Raji (cell line): ENCODE results near the gene MGRN1.

Experiments used
- POLR2A ChIP-seq: IDR thresholded peaks from 2 replicates; pipeline ENCODE4 v1.6.1; 2011; ENCODE audit warnings: low read depth, low read length, control low read depth; ENCODE audit not compliant: insufficient read depth

Gene MGRN1

GRCh38 chr16:4628283-4628682 lies 3.7 kb downstream of the MGRN1 start:
- no peak for TF ChIP-seq POLR2A

DNA sequence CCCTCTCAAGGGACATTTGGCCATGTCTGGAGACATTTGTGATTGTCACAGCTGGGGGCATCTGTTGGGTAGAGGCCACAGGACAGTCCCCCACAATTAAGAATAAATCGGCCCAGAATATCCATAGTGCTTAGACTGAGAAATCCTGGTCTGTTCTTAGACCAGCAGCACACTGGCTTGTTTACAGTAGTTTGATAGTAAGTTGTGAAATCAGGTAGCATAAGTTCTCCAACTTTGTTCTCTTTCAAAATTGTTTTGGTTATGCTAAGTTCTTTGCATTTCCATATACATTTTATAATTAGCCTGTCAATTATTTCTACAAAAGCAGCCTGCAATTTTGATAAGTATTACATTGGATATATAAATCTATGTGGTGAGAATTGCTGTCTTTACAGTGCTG lies 6.8 kb downstream of the MGRN1 start:
- no peak for TF ChIP-seq POLR2A

- TF ChIP-seq POLR2A = no peak
These were observed 9.4 kb downstream of the MGRN1 start for GRCh38 chr16:4633910-4634635.

DNA sequence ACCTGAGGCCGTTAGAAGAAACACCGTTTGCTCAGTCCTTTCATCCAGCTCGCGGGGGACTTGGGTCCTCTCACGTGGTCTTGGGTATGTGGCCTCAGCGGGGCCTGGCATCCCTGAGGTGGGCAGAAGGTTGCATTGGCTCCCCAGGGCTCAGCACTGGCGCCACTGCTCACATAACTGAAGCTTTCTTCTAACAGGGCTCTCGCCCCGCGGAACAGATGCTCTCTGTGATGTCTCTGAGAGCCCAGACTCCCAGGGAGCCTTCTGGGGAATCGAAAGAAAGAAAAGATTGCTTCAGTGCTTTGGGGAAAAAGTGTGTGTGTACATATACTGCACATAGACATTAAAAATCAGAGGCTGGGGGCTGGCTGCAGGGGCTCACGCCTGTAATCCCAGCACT lies 10.1 kb downstream of the MGRN1 start:
- no peak for TF ChIP-seq POLR2A

DNA sequence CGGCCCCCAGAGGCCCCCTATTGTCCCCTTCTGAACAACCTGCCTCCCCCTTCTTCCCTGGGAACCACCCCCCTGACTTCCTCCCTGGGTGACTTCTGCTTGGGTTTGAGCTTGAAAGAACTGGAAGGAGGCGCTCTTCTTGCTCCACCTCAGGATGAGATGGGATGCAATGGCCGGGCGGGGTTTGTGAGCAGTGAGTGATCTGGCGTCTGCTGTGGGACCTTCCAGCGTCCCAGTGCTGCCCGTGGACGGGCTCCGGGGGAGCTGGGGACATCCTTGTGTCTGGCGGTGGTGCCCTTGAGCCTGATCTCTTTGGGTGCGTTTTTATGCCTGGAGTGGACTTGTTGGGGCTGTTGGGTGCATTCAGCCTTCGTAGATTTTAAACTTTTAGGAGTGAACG lies 11.6 kb downstream of the MGRN1 start:
- no peak for TF ChIP-seq POLR2A

DNA sequence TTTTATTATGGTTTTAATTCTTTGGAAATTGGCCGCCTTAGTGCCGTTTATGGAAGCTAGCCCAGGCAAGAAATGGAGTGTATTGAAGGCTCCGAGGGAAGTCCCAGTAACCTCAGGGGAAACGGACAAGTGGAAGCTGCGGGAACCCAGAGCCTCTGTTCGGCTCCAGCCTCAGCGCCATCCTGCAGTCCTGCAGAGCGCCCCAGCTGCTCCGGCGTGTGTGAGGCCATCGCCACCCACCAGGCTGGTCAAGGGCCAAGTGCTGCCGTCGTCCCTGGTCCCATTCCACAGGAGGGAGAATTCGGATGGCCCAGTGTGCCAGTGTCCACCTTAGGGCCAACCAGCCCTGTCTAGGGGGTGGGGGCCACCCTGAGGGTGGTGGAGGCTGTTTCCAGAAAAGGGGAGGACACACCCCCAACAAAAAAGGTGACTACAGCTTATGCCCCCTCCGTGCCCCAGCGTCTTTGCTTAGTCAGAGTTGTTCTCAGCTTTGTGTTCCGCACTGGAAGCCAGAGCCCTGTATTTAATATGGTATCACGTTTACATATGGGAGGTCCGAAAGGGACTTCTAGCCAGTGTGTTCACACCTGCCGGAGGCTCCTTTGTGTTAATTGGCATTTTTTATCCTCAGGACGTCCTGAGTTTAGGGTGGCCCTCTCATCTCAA lies 13.0 kb downstream of the MGRN1 start:
- no peak for TF ChIP-seq POLR2A

GRCh38 chr16:4639899-4640509 lies 15.4 kb downstream of the MGRN1 start:
- TF ChIP-seq POLR2A = no peak

GRCh38 chr16:4640572-4641305 lies 16.1 kb downstream of the MGRN1 start:
- TF ChIP-seq POLR2A = no peak

DNA sequence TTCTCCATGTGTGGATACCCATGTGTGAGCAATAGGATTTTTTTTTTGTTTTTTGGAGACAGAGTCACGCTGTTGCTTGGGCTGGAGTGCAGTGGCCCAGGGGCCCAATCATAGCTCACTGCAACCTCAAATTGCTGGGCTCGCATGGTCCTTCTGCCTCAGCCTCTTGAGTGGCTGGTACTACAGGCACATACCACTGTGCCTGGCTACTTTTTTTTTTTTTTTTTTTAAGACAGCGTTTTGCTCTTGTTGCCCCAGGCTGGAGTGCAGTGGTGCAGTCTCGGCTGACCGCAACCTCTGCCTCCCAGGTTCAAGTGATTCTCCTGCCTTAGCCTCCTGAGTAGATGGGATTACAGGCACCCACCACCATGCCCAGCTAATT lies 16.7 kb downstream of the MGRN1 start:
- TF ChIP-seq POLR2A = no peak

DNA sequence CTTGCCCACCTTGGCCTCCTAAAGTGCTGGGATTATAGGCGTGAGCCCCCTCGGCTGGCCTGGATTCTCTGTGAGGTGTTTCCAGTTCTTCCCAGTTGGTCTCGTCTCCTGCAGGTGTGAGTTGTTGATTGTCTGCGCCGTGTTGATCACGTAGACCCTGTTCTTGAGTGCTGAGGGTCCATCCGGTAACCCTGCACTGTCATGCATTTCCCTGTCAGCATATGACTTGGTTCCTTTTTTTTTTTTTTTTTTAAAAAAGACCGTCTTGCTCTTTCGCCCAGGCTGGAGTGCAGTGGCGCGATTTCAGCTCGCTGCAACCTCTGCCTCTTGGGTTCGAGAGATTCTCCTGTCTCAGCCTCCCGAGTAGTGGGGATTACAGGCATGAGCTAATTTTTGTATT lies 17.3 kb downstream of the MGRN1 start:
- TF ChIP-seq POLR2A = no peak

- no peak for TF ChIP-seq POLR2A
These were observed 22.4 kb downstream of the MGRN1 start for GRCh38 chr16:4646773-4647643.

DNA sequence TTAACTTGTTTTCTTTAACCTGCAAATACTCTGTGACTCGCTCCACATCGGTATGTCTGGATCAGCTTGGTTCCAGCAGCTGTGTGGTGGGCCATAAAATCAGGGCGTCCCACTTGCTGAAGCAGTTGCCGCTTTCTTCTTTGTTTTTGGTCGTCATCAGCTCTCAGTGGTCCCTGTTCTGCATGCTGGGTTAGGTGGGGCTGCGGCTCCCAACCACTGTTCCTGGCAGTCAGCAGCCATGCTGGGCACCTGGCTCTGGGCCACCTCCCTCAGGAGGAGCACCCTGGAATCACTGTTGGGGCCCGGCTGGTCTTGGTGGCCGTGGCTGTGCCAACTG lies 23.0 kb downstream of the MGRN1 start:
- TF ChIP-seq POLR2A = no peak

- TF ChIP-seq POLR2A = no peak
These were observed 24.3 kb downstream of the MGRN1 start for GRCh38 chr16:4648917-4649316.

DNA sequence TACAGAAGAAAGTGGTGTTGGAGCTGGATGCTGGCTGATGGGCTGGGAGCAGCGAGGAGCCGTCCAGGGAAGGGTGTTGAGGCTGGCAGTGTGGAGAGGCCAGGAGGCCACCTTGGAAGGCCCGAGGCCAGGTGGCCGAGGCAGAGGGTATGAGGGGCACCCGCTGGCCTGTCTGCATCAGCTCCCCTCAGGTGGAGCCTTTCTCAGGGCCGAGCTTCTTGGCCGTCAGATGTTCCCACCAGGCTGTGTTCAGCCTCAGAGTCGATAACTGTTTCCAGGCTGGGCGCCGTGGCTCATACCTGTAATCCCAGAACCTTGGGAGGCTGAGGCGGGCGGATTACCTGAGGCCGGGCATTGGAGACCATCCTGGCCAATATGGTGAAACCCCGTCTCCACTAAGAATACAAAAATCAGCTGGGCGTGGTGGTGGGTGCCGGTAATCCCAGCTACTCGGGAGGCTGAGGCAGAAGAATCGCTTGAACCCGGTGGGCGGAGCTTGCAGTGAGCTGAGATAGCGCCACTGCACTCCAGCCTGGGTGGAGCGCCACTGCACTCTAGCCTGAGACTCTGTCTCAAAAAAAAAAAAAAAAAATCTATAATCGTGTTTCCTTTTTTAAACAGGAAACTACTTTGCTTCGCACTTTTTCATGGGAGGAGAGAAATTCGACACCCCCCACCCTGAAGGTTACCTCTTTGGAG lies 25.3 kb downstream of the MGRN1 start:
- no peak for TF ChIP-seq POLR2A
